ENCODE data around the gene C6orf47. TPM values are rescaled to one million over a fixed set of nuclear protein-coding genes. Genes with fewer than 3 reads are reported as not detected.
A peak's percentile ranks its signal among the peaks of the same experiment; 100 is the strongest.

C6orf47 gene
- total and polyA plus RNA-seq, 2 of the 8 experiments (the other 6 are each of a cell fraction or from before 2014, with no cell fraction given) = 4.7 to 14.6 TPM

DNA sequence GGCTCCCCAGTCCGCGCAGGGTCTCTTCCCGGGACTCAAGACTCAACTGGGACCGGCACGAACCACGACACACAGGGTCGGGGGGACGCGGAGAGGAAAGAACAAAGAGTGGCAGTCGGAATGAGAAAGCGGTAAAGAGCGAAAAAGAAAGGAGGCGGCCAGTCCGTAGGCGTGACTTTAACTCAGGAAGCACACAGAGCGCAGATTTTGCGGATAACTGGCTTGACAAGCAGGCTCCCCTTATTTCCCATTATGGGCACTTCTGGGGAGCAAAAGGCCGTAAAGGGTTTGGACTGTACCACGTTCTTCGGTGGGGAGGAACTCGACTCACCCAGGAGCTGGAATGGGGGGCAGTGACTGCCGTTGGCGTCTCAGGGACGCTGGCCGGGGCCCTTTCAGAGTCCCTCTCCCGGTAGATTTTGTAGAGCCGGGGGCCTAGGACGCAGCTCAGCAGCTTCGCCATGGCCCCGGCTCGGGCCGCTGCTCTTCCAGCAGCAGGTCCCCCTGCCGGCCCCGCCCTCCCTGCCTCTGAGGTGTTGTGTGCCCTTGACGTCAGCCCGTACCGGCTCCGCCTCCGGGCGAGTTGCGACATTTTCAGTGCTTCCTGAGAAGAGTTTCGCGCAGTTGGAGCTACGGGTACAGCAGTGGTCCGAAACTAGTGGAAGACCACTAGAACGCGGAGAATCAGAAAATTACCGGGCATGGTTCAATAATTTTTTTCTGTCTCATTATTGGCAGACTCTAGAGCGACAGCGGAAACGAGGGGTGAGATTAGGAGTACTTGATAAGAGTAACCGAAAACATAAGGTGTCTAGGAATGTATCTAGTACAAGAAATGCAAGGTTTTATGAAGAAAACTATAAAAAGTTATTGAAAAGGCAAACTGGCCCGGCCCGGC, 42.5 kb upstream of the C6orf47 start, which contains the start of gene ABHD16A:
TSS of gene ABHD16A (minus strand) at position 506 of the 898 bp plus-strand sequence. CDS start at position 463, 43 bp downstream.
- FAIRE-seq (peak; percentile 72), DNase-seq (ENCODE audit: low read depth in 1 of 2, low spot score in 2 of 2) (peak; percentile 95 to 96)
- Histone ChIP-seq H2AK5ac (ENCODE audit: low read depth, low read length) (no peak within 1 kb of the TSS), H3K4ac (replicated peaks; ENCODE audit: insufficient read length, low read depth, low read length) (no peak within 1 kb of the TSS), H3K14ac (ENCODE audit: insufficient read length) (no peak within 1 kb of the TSS), H2BK12ac (ENCODE audit: low read depth, low read length) (peak within 1 kb of the TSS; percentile 39; the same call in 1 of the 2 replicates), H3K4me1 (replicated peaks in 1 of 4; ENCODE audit: control insufficient read depth in 3 of 4, insufficient read depth in 4 of 4, low read length in 3 of 4) (peaks cover 2 to 5% (median 3%) of the 10 kb centered on the region in 4 experiments; a peak in 4 of 7 replicates), H3K36me3 (ENCODE audit: control insufficient read depth in 2 of 4, insufficient read depth in 4 of 4, low read length in 3 of 4) (peaks cover 0 to 2% (median under 1%) of the 10 kb centered on the region in 4 experiments; a peak in 3 of 8 replicates), H3K79me2 (ENCODE audit: control insufficient read depth in 1 of 2, insufficient read depth in 2 of 2, low read length in 2 of 2) (peaks cover 0 to 7% of the 10 kb centered on the region in 2 experiments; a peak in 2 of 4 replicates), H3K23ac (ENCODE audit: insufficient read length) (no peak within 1 kb of the TSS), H3K23me2 (ENCODE audit: low read depth, low read length) (peaks cover 8% of the 10 kb centered on the region; the same call in 1 of the 2 replicates), H4K91ac (replicated peaks; ENCODE audit: insufficient read length, low read length) (no peak within 1 kb of the TSS), H3K79me1 (ENCODE audit: low read depth, low read length) (peaks cover 6% of the 10 kb centered on the region), H4K20me1 (replicated peaks in 1 of 2; ENCODE audit: control insufficient read depth in 1 of 2, insufficient read depth in 2 of 2, low read length in 2 of 2) (no peaks in the 10 kb centered on the region), H4K5ac (ENCODE audit: insufficient read length, low read depth, low read length) (no peak within 1 kb of the TSS), H3K27ac (ENCODE audit: low read depth, low read length) (peak within 1 kb of the TSS; percentile 89; the same call in 1 of the 2 replicates), H3K18ac (ENCODE audit: extremely low read depth, low read length) (peak within 1 kb of the TSS; percentile 52; the same call in 1 of the 2 replicates), H4K8ac (ENCODE audit: extremely low read depth, insufficient read depth, low read length) (peak within 1 kb of the TSS; percentile 97), H3K4me3 (ENCODE audit: extremely low read depth in 1 of 4, insufficient read depth in 2 of 4, low read depth in 3 of 4, low read length in 4 of 4) (peak within 1 kb of the TSS; percentile 69 to 94 (median 90)), H3K9me3 (ENCODE audit: insufficient read depth in 2 of 2, low read depth in 1 of 2, low read length in 1 of 2) (no peaks in the 10 kb centered on the region), H3K9ac (replicated peaks in 1 of 4; ENCODE audit: extremely low read depth in 1 of 4, low read depth in 3 of 4, low read length in 3 of 4) (peak within 1 kb of the TSS; percentile 65 to 85 (median 80)), H2AFZ (ENCODE audit: low read length) (peak within 1 kb of the TSS; percentile 67), H2BK120ac (replicated peaks; ENCODE audit: low read depth, low read length) (no peak within 1 kb of the TSS), H2BK15ac (ENCODE audit: low read length) (peak within 1 kb of the TSS; percentile 19; the same call in 1 of the 2 replicates), H3K27me3 (replicated peaks in 1 of 4; ENCODE audit: control insufficient read depth in 3 of 4, extremely low read depth in 1 of 4, insufficient read depth in 3 of 4, low read length in 3 of 4) (no peaks in the 10 kb centered on the region), H3K4me2 (ENCODE audit: insufficient read depth in 1 of 2, low read depth in 2 of 2, low read length in 2 of 2) (peak within 1 kb of the TSS; percentile 68 to 82), H3K56ac (replicated peaks; ENCODE audit: insufficient read length, low read depth, low read length) (peak within 1 kb of the TSS; percentile 22), H2BK20ac (ENCODE audit: low read length) (no peak within 1 kb of the TSS), H2BK5ac (ENCODE audit: low read depth, low read length) (peak within 1 kb of the TSS; percentile 81)
- CTCF ChIA-PET (ENCODE audit: partially characterized antibody) = interaction anchor here (0.9 to 2.2 kb wide), 7 partner anchors 8 to 37 kb away, joined by 3 to 6 read pairs (median 4); partner anchors contain the start of genes DDAH2 and MSH5
- 5% methylated on average over 52 of the region's 54 CpGs; no CpG with 5 or more reads in 1 of the 2 experiments for WGBS, 2 experiments (ENCODE audit: extremely low coverage in 1 of 2, insufficient coverage in 1 of 2, insufficient read length in 1 of 2, insufficient replicate concordance in 2 of 2, low coverage in 1 of 2, low lambda C conversion rate in 2 of 2, missing lambda C conversion rate in 1 of 2)
- POLR2A ChIA-PET (ENCODE audit: partially characterized antibody) = interaction anchor here (0.7 to 3.2 kb wide), 27 partner anchors 9 to 248 kb away, joined by 3 to 36 read pairs (median 4); partner anchors contain the start of genes CLIC1, DDAH2, GPANK1 and HSPA1B
- TF ChIP-seq SUZ12 (IDR thresholded peaks at IDR 0.05; ENCODE audit: low read length) = no peak
- TF ChIP-seq, protein P1, sequence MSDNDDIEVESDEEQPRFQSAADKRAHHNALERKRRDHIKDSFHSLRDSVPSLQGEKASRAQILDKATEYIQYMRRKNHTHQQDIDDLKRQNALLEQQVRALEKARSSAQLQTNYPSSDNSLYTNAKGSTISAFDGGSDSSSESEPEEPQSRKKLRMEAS (IDR thresholded peaks at IDR 0.05) = no peak; the same call in 1 of the 2 replicates
- TF ChIP-seq PHF8 (conservative IDR thresholded peaks at IDR 0.05; ENCODE audit: low read depth, low read length) = peak; percentile 96
- peak; percentile 92 for TF ChIP-seq CHD1 (IDR thresholded peaks at IDR 0.05; ENCODE audit: low read depth, low read length)
- no peak for TF ChIP-seq CBX5 (IDR thresholded peaks at IDR 0.05; ENCODE audit: low read depth, low read length)
- TF ChIP-seq YY1 (IDR thresholded peaks at IDR 0.05; ENCODE audit: low read depth, low read length) = peak; percentile 53; the same call in 1 of the 2 replicates
- peak; percentile 15 to 76; a peak in 2 of 4 replicates for TF ChIP-seq SIN3A (conservative IDR thresholded peaks at IDR 0.05 in 1 of 2, IDR thresholded peaks at IDR 0.05 in 1 of 2; ENCODE audit: low read depth in 1 of 2, low read length in 2 of 2)
- TF ChIP-seq GTF2F1 (IDR thresholded peaks at IDR 0.05; ENCODE audit: borderline replicate concordance, low read depth, low read length) = no peak
- TF ChIP-seq BCL11A (IDR thresholded peaks at IDR 0.05; ENCODE audit: low read depth in 2 of 2, low read length in 2 of 2) = no peak
- TF ChIP-seq ZNF274 (IDR thresholded peaks at IDR 0.05; ENCODE audit: borderline replicate concordance, extremely low read depth, low read length) = no peak
